PFSK-1 (cell line): ENCODE results near the gene TUBGCP5.

Experiments used
- FOXP2 ChIP-seq: optimal IDR thresholded peaks from 2 replicates; pipeline ENCODE3; 2011; ENCODE audit warnings: borderline replicate concordance, control low read depth, inconsistent platforms; ENCODE audit not compliant: insufficient read depth; ENCODE audit errors: extremely low read length, extremely low read depth
- POLR2AphosphoS5 ChIP-seq: IDR thresholded peaks from 2 replicates; pipeline ENCODE4 v1.6.1; 2012; ENCODE audit warnings: low read depth, mild to moderate bottlenecking, control low read depth, low read length, moderate library complexity
- REST ChIP-seq, 2 experiments: IDR thresholded peaks; 2 replicates each; pipeline versions ENCODE4 v1.6.1 to v1.8.0; 2011 to 2012; ENCODE audit warnings: low read depth in 2 of 2, low read length in 2 of 2, control low read depth in 1 of 2, inconsistent platforms in 1 of 2, mild to moderate bottlenecking in 1 of 2, moderate library complexity in 1 of 2; ENCODE audit not compliant: insufficient read depth in 1 of 2
- SIN3A ChIP-seq: IDR thresholded peaks from 2 replicates; pipeline ENCODE4 v1.6.1; 2012; ENCODE audit warnings: mild to moderate bottlenecking, low read length, moderate library complexity, borderline replicate concordance; ENCODE audit not compliant: insufficient read depth
- TAF1 ChIP-seq: IDR thresholded peaks from 2 replicates; pipeline ENCODE4 v1.6.1; 2012; ENCODE audit warnings: low read length, control low read depth, borderline replicate concordance; ENCODE audit not compliant: insufficient read depth

Gene TUBGCP5

GRCh38 chr15:22974745-22975144 is 64.6 kb downstream of the TUBGCP5 start:
- TF ChIP-seq REST (IDR thresholded peaks at IDR 0.05; ENCODE audit: insufficient read depth in 1 of 2, low read depth in 2 of 2, low read length in 2 of 2), result no peak
- no peak for TF ChIP-seq POLR2AphosphoS5
- TF ChIP-seq SIN3A, result no peak
- no peak for TF ChIP-seq FOXP2
- TF ChIP-seq TAF1, result no peak

GRCh38 chr15:22973987-22974386 is 65.4 kb downstream of the TUBGCP5 start:
- TF ChIP-seq TAF1, result no peak
- TF ChIP-seq POLR2AphosphoS5, result no peak
- TF ChIP-seq SIN3A, result no peak
- TF ChIP-seq FOXP2, result no peak
- TF ChIP-seq REST (IDR thresholded peaks at IDR 0.05; ENCODE audit: insufficient read depth in 1 of 2, low read depth in 2 of 2, low read length in 2 of 2), result no peak

- TF ChIP-seq FOXP2 (no peak), REST (IDR thresholded peaks at IDR 0.05; ENCODE audit: insufficient read depth in 1 of 2, low read depth in 2 of 2, low read length in 2 of 2) (no peak), SIN3A (no peak), TAF1 (no peak), POLR2AphosphoS5 (no peak)
Measured at GRCh38 chr15:22973286-22973685, 66.1 kb downstream of the TUBGCP5 start.

- TF ChIP-seq TAF1 (no peak), REST (IDR thresholded peaks at IDR 0.05; ENCODE audit: insufficient read depth in 1 of 2, low read depth in 2 of 2, low read length in 2 of 2) (no peak), POLR2AphosphoS5 (no peak), FOXP2 (no peak), SIN3A (no peak)
Measured at GRCh38 chr15:22969489-22969888, 69.9 kb downstream of the TUBGCP5 start.

- TF ChIP-seq REST (IDR thresholded peaks at IDR 0.05; ENCODE audit: insufficient read depth in 1 of 2, low read depth in 2 of 2, low read length in 2 of 2) (no peak), SIN3A (no peak), POLR2AphosphoS5 (no peak), FOXP2 (no peak), TAF1 (no peak)
Measured at GRCh38 chr15:22968366-22968765, 71.0 kb downstream of the TUBGCP5 start.
